B cell (primary cell): Measurements from ENCODE around the gene MS4A3.

ENCODE experiments used
- EZH2 ChIP-seq: IDR thresholded peaks from 2 replicates; pipeline ENCODE4 v1.6.1; 2012; ENCODE audit warnings: borderline replicate concordance, low read depth, mild to moderate bottlenecking, moderate library complexity, low read length; ENCODE audit not compliant: insufficient read depth, poor library complexity, severe bottlenecking
- TF ChIP-seq, protein P1 (sequence below): fragments of 200-600 bp; IDR thresholded peaks from one replicate; pipeline ENCODE4 v1.8.0; 2022; ENCODE audit warnings: antibody characterized with exemption, mild to moderate bottlenecking

GRCh38 chr11:60119710-60120109 is 63.2 kb downstream of the MS4A3 start:
- TF ChIP-seq, protein P1, sequence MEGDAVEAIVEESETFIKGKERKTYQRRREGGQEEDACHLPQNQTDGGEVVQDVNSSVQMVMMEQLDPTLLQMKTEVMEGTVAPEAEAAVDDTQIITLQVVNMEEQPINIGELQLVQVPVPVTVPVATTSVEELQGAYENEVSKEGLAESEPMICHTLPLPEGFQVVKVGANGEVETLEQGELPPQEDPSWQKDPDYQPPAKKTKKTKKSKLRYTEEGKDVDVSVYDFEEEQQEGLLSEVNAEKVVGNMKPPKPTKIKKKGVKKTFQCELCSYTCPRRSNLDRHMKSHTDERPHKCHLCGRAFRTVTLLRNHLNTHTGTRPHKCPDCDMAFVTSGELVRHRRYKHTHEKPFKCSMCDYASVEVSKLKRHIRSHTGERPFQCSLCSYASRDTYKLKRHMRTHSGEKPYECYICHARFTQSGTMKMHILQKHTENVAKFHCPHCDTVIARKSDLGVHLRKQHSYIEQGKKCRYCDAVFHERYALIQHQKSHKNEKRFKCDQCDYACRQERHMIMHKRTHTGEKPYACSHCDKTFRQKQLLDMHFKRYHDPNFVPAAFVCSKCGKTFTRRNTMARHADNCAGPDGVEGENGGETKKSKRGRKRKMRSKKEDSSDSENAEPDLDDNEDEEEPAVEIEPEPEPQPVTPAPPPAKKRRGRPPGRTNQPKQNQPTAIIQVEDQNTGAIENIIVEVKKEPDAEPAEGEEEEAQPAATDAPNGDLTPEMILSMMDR, result no peak
- TF ChIP-seq EZH2, result no peak
